Right atrium auricular region (tissue), 2 donors: ENCODE data around the gene MMAB. TPM values are rescaled to one million over a fixed set of nuclear protein-coding genes. Genes with fewer than 3 reads are reported as not detected.

Experiments
- DNase-seq: peaks from one replicate; pipeline ENCODE4 v3.0.0-alpha.2; 2019; ENCODE audit warnings: low spot score
- H3K27ac ChIP-seq, 2 donors: fragments of 200-600 bp; sonication (generic); 1 replicate in 1 of 2; 2 replicates in 1 of 2; pipeline ENCODE4 v1.5.1; 2016 to 2019
- H3K27me3 ChIP-seq, 2 donors: fragments of 200-600 bp; sonication (generic); one replicate each; pipeline versions ENCODE4 v1.5.1 to v1.6.0; 2017 to 2019
- H3K36me3 ChIP-seq: fragments of 200-600 bp; sonication (generic); one replicate; pipeline ENCODE4 v1.5.1; 2016
- H3K4me1 ChIP-seq, 2 donors: fragments of 200-600 bp; sonication (generic); one replicate each; pipeline versions ENCODE4 v1.5.1 to v1.6.0; 2017 to 2019
- H3K4me3 ChIP-seq, 2 donors: fragments of 200-600 bp; sonication (generic); 1 replicate in 1 of 2; 2 replicates in 1 of 2; pipeline ENCODE4 v1.5.1; 2017 to 2019; ENCODE audit warnings: mild to moderate bottlenecking in 1 of 2, moderate library complexity in 1 of 2
- H3K9me3 ChIP-seq, 2 donors: fragments of 200-600 bp; sonication (generic); one replicate each; pipeline ENCODE4 v1.5.1; 2019
- total RNA-seq, 2 donors: library from RNA; depleted of rRNA; stranded (reverse); fragments of >200 nt; gene quantifications; one replicate each; pipeline ENCODE4 v1.1.0, GENCODE V29; 2016
- TF ChIP-seq, protein P1 (sequence below), 2 donors: fragments of 200-600 bp; sonication (generic); IDR thresholded peaks; one replicate each; pipeline ENCODE4 v1.5.1; 2019; ENCODE audit warnings: antibody characterized with exemption in 2 of 2

MMAB gene
- total RNA-seq, 2 donors from 2014 or later: 30.3 to 53.1 TPM

DNA sequence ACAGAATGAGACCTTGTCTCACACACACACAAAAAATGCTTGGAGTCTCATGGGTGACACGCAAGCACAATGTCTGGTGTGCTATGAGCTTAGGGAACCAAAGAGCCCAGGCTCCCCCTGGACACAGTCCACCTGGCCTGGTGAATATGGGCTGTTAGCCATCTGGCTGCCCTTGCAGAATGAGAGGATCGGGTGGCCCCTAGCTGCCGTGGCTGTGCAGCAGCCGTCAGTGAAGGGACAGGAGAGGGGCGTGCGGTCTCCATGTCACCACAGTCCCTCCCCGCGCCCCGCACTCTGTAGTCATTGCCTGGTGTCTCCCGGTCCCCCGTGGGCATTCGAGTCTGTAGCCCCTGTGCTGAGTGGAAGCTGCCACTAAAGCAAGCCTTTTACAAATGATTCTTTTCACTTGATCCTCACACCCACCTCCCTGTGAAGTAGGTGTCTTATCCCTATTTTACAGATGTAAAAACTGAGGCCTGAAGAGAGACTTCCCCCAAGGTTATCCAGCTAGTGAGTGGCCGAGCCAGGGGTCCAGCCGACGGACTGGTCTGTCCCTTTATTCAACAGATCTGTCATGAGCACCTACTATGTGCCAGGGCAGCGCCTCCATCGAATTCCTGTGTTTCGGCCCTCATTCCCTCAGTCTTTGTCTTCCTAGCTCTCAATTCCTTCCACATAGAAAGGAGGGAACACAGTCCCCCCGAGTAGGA is 19.0 kb upstream of the MMAB start:
- no peak for DNase-seq
- H3K27ac ChIP-seq: peak overlapping the region in 1 of 2 donors; percentile 24
- peaks cover 0 to 7% of the 10 kb centered on the region in 2 donors for H3K4me1 ChIP-seq
- H3K4me3 ChIP-seq: no peak overlapping the region
- no peaks in the 10 kb centered on the region for H3K36me3 ChIP-seq
- no peaks in the 10 kb centered on the region for H3K27me3 ChIP-seq
- no peaks in the 10 kb centered on the region for H3K9me3 ChIP-seq
- TF ChIP-seq, protein P1, sequence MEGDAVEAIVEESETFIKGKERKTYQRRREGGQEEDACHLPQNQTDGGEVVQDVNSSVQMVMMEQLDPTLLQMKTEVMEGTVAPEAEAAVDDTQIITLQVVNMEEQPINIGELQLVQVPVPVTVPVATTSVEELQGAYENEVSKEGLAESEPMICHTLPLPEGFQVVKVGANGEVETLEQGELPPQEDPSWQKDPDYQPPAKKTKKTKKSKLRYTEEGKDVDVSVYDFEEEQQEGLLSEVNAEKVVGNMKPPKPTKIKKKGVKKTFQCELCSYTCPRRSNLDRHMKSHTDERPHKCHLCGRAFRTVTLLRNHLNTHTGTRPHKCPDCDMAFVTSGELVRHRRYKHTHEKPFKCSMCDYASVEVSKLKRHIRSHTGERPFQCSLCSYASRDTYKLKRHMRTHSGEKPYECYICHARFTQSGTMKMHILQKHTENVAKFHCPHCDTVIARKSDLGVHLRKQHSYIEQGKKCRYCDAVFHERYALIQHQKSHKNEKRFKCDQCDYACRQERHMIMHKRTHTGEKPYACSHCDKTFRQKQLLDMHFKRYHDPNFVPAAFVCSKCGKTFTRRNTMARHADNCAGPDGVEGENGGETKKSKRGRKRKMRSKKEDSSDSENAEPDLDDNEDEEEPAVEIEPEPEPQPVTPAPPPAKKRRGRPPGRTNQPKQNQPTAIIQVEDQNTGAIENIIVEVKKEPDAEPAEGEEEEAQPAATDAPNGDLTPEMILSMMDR (IDR thresholded peaks at IDR 0.05): peak in 1 of 2 donors; percentile 42

DNA sequence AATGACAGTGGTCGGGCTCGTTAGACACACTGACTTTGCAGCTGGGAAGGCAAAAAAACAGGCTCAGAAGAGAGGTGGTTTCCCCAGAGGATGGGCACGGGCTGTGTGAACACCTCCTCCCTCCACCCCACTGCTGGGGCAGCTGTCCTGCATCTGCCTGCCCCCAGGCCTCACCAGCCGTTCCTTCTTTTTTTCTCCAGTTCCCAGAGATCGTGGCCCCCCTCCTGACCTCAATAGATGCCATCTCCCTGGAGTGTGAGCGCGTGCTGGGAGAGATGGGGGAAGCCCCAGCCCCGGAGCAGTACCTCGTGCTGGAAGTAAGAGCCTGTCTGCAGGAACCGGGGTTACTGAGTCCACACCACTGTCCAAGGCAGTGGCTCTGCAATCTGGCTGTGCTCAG is 17.7 kb upstream of the MMAB start:
- no peaks in the 10 kb centered on the region for H3K36me3 ChIP-seq
- TF ChIP-seq, protein P1 (IDR thresholded peaks at IDR 0.05): no peak
- no peak for DNase-seq
- H3K4me3 ChIP-seq: no peak overlapping the region
- no peaks in the 10 kb centered on the region for H3K27me3 ChIP-seq
- no peaks in the 10 kb centered on the region for H3K9me3 ChIP-seq
- H3K27ac ChIP-seq: no peak overlapping the region
- H3K4me1 ChIP-seq: peaks cover 0 to 6% of the 10 kb centered on the region in 2 donors

DNA sequence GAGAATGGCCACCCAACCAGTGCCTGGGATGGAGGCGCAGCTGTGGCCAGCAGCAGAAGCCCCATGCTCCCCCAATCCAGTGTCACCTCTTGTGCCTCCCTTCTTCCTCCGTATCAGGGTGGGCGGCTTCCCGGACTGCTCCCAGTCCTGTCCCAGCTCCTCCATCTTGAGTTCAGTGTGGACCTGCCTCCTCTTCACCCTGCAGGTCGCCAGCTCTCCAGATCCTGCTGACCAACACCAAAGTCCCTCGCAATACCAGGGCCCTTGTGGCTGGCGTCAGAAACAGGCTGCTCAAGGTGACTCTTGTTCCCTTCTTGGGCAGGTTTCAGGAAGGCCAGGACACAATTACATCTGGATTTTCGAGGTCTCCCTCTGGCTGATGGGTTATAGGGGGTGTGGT is 17.3 kb upstream of the MMAB start:
- H3K4me3 ChIP-seq: no peak overlapping the region
- TF ChIP-seq, protein P1 (IDR thresholded peaks at IDR 0.05): no peak
- H3K4me1 ChIP-seq: peaks cover 0 to 6% of the 10 kb centered on the region in 2 donors
- DNase-seq: no peak
- H3K9me3 ChIP-seq: no peaks in the 10 kb centered on the region
- no peaks in the 10 kb centered on the region for H3K36me3 ChIP-seq
- H3K27ac ChIP-seq: no peak overlapping the region
- H3K27me3 ChIP-seq: no peaks in the 10 kb centered on the region

DNA sequence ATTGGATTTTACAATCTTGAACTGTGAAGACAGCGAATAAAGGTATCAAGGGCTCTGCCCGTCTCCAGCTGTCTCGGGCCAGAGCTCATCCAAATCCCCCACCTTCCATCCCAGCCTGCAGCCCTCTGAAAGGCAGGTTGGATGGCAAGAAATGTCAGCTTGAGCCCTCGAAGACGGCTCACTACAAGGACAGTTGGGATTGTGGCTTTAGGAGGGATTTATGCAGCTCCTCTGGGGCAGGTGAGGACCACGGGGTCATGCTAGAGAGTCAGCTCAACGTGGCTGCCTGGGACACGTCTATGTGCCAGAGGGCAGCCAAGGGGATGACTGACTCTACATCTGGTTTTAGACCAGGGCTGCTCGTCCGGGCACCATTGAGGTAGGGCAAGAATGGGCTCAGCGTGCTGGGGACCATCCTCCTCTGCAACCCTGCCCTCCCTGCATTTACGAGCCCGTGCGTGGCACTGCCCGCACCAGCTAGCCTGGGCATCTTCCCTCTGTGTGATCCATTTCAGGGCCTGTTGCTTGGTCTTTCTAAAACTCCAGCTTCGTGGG is 16.5 kb upstream of the MMAB start:
- Histone ChIP-seq H3K4me3 (no peak overlapping the region), H3K4me1 (peaks cover 0 to 6% of the 10 kb centered on the region in 2 donors), H3K9me3 (no peaks in the 10 kb centered on the region), H3K36me3 (no peaks in the 10 kb centered on the region), H3K27me3 (no peaks in the 10 kb centered on the region), H3K27ac (no peak overlapping the region)
- no peak for DNase-seq
- TF ChIP-seq, protein P1 (IDR thresholded peaks at IDR 0.05): no peak

DNA sequence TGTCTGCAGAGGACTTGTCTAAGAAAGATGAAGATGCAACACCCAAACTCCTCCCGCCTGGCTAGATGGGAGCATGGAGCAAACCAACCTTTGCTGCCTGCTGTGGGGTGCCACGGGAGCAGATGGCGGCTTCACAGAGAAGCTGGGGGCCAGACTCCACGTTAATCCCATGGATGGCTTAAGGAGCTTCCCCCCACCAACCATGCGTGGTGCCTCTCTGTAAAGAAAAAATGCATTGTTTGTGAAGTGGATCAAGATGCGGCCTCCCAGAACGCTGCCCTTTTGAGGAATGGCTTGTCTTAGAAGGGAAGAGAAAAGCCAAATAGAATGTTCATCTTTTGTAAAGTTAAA is 15.9 kb upstream of the MMAB start:
- Histone ChIP-seq H3K27me3 (no peaks in the 10 kb centered on the region), H3K9me3 (no peaks in the 10 kb centered on the region), H3K4me1 (peaks cover 0 to 6% of the 10 kb centered on the region in 2 donors), H3K27ac (no peak overlapping the region), H3K36me3 (no peaks in the 10 kb centered on the region), H3K4me3 (no peak overlapping the region)
- TF ChIP-seq, protein P1 (IDR thresholded peaks at IDR 0.05): no peak
- no peak for DNase-seq
